ENCODE measurements around the gene CAND1.

DNA sequence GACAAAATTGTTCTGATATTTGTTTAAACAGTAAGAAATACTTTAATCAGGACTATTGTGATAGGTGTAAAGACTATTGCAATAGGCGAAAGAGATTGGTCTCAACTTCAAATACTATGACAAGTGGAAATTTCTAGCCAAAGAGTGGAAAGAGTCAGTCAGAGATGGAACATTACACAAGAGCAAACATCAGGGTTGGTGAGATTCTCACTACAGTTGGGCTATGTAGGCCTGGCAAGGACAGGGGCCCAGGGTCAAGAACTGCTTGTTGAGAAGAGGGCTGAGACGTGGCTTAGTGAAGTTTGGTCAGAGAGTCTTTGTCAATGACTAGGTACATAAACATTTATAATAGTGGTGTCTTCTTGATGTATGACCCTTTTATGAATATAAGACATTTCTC, 19.4 kb downstream of the CAND1 start:
- TF ChIP-seq, protein P1, sequence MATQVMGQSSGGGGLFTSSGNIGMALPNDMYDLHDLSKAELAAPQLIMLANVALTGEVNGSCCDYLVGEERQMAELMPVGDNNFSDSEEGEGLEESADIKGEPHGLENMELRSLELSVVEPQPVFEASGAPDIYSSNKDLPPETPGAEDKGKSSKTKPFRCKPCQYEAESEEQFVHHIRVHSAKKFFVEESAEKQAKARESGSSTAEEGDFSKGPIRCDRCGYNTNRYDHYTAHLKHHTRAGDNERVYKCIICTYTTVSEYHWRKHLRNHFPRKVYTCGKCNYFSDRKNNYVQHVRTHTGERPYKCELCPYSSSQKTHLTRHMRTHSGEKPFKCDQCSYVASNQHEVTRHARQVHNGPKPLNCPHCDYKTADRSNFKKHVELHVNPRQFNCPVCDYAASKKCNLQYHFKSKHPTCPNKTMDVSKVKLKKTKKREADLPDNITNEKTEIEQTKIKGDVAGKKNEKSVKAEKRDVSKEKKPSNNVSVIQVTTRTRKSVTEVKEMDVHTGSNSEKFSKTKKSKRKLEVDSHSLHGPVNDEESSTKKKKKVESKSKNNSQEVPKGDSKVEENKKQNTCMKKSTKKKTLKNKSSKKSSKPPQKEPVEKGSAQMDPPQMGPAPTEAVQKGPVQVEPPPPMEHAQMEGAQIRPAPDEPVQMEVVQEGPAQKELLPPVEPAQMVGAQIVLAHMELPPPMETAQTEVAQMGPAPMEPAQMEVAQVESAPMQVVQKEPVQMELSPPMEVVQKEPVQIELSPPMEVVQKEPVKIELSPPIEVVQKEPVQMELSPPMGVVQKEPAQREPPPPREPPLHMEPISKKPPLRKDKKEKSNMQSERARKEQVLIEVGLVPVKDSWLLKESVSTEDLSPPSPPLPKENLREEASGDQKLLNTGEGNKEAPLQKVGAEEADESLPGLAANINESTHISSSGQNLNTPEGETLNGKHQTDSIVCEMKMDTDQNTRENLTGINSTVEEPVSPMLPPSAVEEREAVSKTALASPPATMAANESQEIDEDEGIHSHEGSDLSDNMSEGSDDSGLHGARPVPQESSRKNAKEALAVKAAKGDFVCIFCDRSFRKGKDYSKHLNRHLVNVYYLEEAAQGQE (IDR thresholded peaks at IDR 0.05; ENCODE audit: insufficient read depth in 1 of 2, low read depth in 2 of 2, low read length in 2 of 2) = no peak
- TF ChIP-seq TAF1 (IDR thresholded peaks at IDR 0.05; ENCODE audit: borderline replicate concordance, insufficient read depth, low read length) = no peak
- TF ChIP-seq SIN3A (IDR thresholded peaks at IDR 0.05; ENCODE audit: borderline replicate concordance, insufficient read depth, low read length) = no peak
- TF ChIP-seq POLR2AphosphoS5 (IDR thresholded peaks at IDR 0.05; ENCODE audit: low read depth, low read length) = no peak

All from PFSK-1 (cell line).